ENCODE measurements around the gene GNG7.

- no peak for TF ChIP-seq CTCF (IDR thresholded peaks at IDR 0.05 in 2 of 3, conservative IDR thresholded peaks at IDR 0.05 in 1 of 3; ENCODE audit: control insufficient read depth in 2 of 3, extremely low read depth in 1 of 3, insufficient read depth in 1 of 3, low read depth in 3 of 3, low read length in 3 of 3)
- TF ChIP-seq FOXK2 (IDR thresholded peaks at IDR 0.05) = no peak
- TF ChIP-seq SIN3A (IDR thresholded peaks at IDR 0.05; ENCODE audit: low read depth, low read length) = no peak
- no peak for TF ChIP-seq ZBTB4 (CRISPR knock-in tag; IDR thresholded peaks at IDR 0.05)
- TF ChIP-seq POLR2AphosphoS5 (IDR thresholded peaks at IDR 0.05; ENCODE audit: low read length) = no peak
- TF ChIP-seq KLF5 (IDR thresholded peaks at IDR 0.05; ENCODE audit: partially characterized antibody) = no peak
- TF ChIP-seq CEBPZ (IDR thresholded peaks at IDR 0.05; ENCODE audit: low read depth, low read length) = no peak
- TF ChIP-seq NBN (IDR thresholded peaks at IDR 0.05) = no peak
- TF ChIP-seq POLR2AphosphoS2 (IDR thresholded peaks at IDR 0.05; ENCODE audit: low read depth, low read length) = no peak
- no peak for TF ChIP-seq ZNF384 (IDR thresholded peaks at IDR 0.05; ENCODE audit: borderline replicate concordance, low read depth, low read length)
- TF ChIP-seq HCFC1 (IDR thresholded peaks at IDR 0.05; ENCODE audit: low read length) = no peak
Observed at GRCh38 chr19:2638417-2638940, 64.0 kb downstream of the GNG7 start.

Measured in GM12878 (cell line).